ENCODE measurements around the gene SAGE1. TPM values are rescaled to one million over a fixed set of nuclear protein-coding genes. Genes with fewer than 3 reads are reported as not detected.
"Not testable (repeated sequence)": the region's sequence is repeated elsewhere in the genome, so short reads cannot be mapped to it uniquely, and the experiment has no call there.

The SAGE1 gene
- total RNA-seq (ENCODE audit: insufficient read depth, low replicate concordance): not detected

DNA sequence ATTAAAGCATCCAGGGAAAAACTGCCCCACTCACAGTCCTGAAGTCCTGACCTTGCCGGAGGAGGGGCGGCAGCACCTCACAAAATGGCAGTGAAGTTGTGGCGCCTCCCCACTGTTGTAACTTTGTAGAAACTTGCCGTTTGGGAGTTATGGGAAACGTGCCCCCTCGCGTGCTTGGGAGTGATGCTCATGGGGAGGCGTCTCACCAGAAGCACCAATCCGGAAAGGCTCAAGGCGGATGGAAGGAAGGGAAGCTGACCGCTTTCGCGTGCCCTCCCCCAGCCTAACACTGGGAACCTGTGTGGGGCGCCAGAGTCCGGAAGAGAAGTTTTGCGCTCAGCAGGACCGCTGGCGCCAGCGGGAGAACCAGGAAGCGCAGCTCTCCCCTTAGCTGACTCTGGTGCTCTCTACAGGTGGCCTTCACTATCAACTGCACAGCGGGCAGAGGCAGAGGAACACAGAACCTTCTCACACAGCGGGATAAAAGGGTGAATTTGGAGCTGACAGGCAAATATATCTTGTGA, at the start of gene SAGE1, which contains the start of gene CT45A10:
SAGE1 (plus strand) TSS at position 423 of the 524 bp plus-strand sequence. CDS start 2,527 bp downstream, outside the sequence.
CT45A10 (minus strand) TSS at position 151 of the 524 bp plus-strand sequence. CDS start 8,100 bp downstream, outside the sequence.
- DNase-seq (ENCODE audit: low spot score): no peak

DNA sequence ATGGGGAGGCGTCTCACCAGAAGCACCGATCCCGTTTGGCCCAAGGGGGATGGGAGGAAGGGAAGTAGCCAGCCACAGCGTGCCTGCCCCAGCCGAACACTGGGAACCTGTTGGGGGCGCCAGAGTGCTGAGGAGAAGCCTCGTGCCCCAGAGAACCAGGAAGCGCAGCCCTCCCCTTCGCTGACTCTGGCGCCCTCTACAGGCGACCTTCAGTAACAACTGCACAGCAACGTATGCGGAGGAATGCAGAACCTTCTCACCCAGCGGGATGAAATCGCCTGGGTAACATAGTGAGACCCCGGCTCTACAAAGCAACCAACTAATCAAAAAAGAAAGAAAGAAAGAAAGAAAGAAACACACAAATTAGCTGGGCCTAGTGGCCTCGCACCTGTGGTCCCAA, 39.1 kb upstream of the SAGE1 start, which contains the start of gene CT45A8:
CT45A8 (minus strand) TSS at position 101 of the 400 bp plus-strand sequence. CDS start 3,755 bp downstream, outside the sequence.
- DNase-seq (ENCODE audit: low spot score): not testable (repeated sequence)

DNA sequence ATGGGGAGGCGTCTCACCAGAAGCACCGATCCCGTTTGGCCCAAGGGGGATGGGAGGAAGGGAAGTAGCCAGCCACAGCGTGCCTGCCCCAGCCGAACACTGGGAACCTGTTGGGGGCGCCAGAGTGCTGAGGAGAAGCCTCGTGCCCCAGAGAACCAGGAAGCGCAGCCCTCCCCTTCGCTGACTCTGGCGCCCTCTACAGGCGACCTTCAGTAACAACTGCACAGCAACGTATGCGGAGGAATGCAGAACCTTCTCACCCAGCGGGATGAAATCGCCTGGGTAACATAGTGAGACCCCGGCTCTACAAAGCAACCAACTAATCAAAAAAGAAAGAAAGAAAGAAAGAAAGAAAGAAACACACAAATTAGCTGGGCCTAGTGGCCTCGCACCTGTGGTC, 21.8 kb upstream of the SAGE1 start, which contains the start of gene CT45A9:
CT45A9 (minus strand) TSS at position 101 of the 400 bp plus-strand sequence. CDS start 3,751 bp downstream, outside the sequence.
- DNase-seq (ENCODE audit: low spot score): not testable (repeated sequence)

GRCh38 chrX:135882741-135883140, 10.8 kb upstream of the SAGE1 start:
- DNase-seq (ENCODE audit: low spot score): not testable (repeated sequence)

DNA sequence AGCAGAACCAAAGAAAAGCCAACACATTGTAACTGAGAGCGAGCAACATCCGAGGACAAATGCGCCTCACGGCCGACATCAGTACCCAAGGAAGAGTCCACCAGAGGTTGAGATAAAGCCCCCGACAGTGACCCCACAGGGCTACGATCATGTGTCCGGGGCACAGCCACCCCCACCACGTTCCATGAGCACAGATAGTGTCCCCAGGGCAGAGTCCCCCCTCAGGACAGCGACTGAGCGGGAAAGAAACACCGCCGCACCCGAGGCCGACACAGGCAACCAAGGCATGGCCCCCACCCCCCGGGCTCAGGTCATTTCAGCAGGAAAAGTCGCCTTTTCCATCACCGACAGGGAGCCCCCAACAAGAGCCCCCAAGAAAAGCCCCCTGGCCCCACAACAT, 5.3 kb upstream of the SAGE1 start:
- not testable (repeated sequence) for DNase-seq (ENCODE audit: low spot score)

GRCh38 chrX:135888976-135889375, 4.5 kb upstream of the SAGE1 start:
- DNase-seq (ENCODE audit: low spot score): not testable (repeated sequence)

DNA sequence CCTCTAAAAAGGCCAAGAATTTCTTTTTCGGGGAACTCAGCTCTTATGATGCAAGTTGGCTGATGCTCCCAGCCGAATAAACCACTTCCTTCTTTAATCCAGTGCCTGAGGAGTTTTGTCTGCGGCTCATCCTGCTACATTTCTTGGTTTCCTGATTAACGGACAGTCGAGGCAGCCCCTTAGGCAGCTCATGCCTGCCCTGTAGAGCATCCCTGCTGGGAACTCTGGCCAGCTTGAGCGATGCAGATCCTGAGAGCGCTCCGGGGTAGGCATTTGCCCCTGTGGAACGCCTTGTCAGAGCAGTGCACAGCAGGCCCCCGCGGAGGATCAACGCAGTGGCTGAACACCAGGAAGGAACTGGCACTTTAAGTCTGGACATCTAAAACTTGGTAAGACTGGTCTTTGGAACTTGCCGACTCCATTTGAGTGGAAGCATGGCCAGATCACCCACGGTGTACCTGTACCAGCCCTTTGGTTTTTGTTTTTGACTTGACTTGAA, 3.4 kb upstream of the SAGE1 start:
- no peak for DNase-seq (ENCODE audit: low spot score)

- no peak for DNase-seq (ENCODE audit: low spot score)
Observed at GRCh38 chrX:135892781-135893180, 735 bp upstream of the SAGE1 start.

GRCh38 chrX:135910251-135910650, 16.7 kb downstream of the SAGE1 start:
- no peak for DNase-seq (ENCODE audit: low spot score)

GRCh38 chrX:135914404-135914803, 20.9 kb downstream of the SAGE1 start:
- no peak for DNase-seq (ENCODE audit: low spot score)

DNA sequence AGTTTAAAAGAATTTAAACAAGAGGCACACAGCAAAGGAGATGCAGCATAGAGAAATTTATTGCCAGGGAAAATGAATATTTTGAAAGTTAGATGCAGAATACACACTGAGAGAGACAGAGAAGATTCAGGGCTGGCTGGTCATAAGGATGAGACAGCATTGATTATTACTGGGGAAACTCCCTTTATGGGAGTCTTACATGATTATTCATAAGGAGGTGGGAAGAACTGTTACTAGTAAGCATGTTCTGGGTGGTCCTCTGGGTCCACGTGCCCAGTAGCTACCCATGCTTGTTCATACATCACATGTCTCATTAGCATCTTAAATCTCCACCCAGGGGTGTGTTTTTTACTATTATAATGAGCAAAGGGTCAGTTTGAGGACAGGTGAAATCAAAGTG, 27.0 kb downstream of the SAGE1 start:
- not testable (repeated sequence) for DNase-seq (ENCODE audit: low spot score)

DNA sequence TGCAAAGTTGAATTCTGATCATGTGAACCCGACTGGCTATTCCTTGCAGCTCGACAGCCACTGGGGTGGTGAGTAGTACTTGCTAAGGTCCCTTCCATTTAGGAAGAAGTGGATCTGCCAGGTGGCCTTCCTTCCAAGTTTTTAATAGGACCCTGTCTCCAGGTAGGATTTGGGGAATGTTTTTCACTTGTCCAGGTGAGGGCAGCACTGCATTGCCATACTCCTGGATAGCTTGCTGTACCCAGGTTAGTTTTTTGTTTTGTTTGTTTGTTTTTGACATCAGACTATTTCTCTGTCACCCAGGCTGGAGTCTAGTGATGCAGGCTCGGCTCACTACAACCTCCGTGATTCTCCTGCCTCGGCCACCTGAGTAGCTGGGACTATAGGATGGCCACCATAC, 29.8 kb downstream of the SAGE1 start:
- DNase-seq (ENCODE audit: low spot score): no peak

DNA sequence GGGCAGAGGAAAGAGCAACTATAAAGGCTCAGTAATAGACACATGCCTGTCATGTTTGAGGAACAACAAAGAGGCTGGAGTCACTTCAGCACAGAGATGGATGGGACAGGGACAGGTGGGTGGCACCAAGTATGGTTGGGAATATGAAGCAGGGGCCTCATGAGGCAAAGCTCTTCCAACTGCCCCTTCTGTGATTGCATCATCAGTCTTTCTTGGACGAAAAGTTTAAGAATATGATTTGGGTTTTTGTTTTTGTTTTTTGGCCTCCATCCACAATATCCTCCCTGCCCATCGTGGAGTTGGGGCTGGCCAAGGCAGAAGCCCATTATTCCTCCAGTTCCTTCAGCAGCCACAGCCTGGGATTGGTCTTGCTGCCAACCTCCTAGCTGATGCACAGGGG, 34.4 kb downstream of the SAGE1 start:
- no peak for DNase-seq (ENCODE audit: low spot score)

DNA sequence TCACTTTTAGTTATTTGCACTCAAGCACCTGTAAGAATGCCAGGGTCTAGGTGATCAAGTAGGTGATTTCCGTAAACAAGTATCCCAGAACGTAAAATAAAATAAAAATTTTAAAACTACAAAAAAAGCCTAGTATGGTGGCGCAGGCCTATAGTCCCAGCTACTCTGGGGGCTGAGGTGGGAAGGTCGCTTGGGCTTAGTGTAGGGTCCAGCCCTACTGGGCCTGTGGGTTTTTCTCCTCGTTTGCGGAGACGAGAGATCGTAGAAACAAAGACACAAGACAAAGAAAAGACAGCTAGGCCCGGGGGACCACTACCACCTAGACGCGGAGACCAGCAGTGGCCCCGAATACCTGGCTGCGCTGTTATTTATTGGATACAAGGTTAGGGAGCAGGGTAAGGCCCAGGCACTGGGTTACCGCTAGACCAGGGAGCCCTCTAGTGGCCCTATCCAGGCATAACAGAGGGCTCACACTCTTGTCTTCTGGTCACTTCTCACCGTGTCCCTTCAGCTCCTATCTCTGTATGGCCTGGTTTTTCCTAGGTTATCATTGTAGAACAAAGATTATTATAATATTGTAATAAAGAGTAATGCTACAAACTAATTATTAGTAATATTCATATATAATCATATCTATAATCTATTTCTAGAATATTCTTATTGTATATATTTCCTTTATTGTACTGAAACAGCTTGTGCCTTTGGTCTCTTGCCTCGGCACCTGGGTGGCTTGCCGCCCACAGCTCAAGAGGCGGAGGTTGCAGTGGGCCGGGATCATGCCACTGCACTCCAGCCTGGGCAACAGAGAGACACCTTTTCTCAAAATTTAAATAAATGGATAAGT, 38.4 kb downstream of the SAGE1 start:
- DNase-seq (ENCODE audit: low spot score): peak; percentile 8

- DNase-seq (ENCODE audit: low spot score): no peak
Observed at GRCh38 chrX:135944486-135944885, 51.0 kb downstream of the SAGE1 start.

- DNase-seq (ENCODE audit: low spot score): no peak
Observed at GRCh38 chrX:135951291-135951690, 57.8 kb downstream of the SAGE1 start.

Other genes with a start within 250 kb of the SAGE1 start
- not detected for gene CT45A1, start 180.1 kb upstream of the SAGE1 start, total RNA-seq (ENCODE audit: insufficient read depth, low replicate concordance)
- 0.72 TPM for gene CT45A3, start 125.5 kb upstream of the SAGE1 start, total RNA-seq (ENCODE audit: insufficient read depth, low replicate concordance)
- 0.72 TPM for gene CT45A5, start 108.2 kb upstream of the SAGE1 start, total RNA-seq (ENCODE audit: insufficient read depth, low replicate concordance)
- gene CT45A6, start 90.9 kb upstream of the SAGE1 start, total RNA-seq (ENCODE audit: insufficient read depth, low replicate concordance): not detected
- gene CT45A2, start 73.7 kb upstream of the SAGE1 start, total RNA-seq (ENCODE audit: insufficient read depth, low replicate concordance): not detected
- gene CT45A7, start 56.4 kb upstream of the SAGE1 start, total RNA-seq (ENCODE audit: insufficient read depth, low replicate concordance): not detected
- gene CT45A8, start 39.2 kb upstream of the SAGE1 start, total RNA-seq (ENCODE audit: insufficient read depth, low replicate concordance): not detected
- gene CT45A9, start 21.9 kb upstream of the SAGE1 start, total RNA-seq (ENCODE audit: insufficient read depth, low replicate concordance): not detected
- not detected for gene CT45A10, start 272 bp upstream of the SAGE1 start, total RNA-seq (ENCODE audit: insufficient read depth, low replicate concordance)
- gene MMGT1, start 80.3 kb downstream of the SAGE1 start, total RNA-seq (ENCODE audit: insufficient read depth, low replicate concordance): 9.1 TPM
- 14.0 TPM for gene SLC9A6, start 91.7 kb downstream of the SAGE1 start, total RNA-seq (ENCODE audit: insufficient read depth, low replicate concordance)